ENCODE results near the gene ARHGAP45. TPM values are rescaled to one million over a fixed set of nuclear protein-coding genes. Genes with fewer than 3 reads are reported as not detected.

The ARHGAP45 gene
- total and polyA plus RNA-seq, 2 of the 8 experiments (the other 6 are each of a cell fraction or from before 2014, with no cell fraction given), result 31.4 to 41.8 TPM

DNA sequence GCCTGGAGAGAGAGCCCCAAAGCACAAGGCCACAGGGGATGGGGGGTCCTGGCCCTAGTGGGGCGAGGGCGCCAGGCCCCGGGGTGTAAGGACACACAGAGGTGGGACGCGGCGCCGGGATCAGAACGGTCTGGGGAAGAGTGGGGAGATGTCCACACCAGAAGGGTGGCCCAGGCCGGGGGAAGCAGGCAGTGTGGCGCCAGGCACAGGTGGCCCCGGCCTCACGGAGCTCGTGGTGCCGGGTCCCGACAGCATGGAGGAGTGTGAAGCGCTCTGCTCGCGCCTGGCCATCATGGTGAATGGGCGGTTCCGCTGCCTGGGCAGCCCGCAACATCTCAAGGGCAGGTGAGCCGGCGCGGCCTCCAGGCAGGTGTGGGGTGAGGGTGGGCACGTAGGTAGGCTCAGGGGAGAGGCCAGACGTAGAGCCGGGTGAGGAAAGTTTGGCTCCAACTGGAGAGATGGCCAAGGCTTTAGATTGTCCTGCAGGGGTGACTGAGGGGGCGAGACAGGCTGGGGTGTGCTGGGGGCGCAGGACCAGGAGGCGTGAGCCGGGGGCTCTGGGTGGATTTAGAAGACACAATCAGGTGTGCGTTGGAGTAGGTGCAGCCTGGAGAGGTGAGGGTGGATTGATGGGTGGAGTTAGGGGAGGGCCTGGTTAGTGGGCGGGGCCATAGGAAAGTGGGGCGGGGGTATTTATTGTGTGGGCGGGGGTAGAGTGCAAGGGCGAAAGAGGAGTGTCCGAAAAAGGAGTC lies 2.9 kb upstream of the ARHGAP45 start:
- no peak overlapping the region for H3K27ac ChIP-seq (ENCODE audit: low read depth, low read length)
- H2AK5ac ChIP-seq (ENCODE audit: low read depth, low read length), result no peak overlapping the region
- H4K91ac ChIP-seq (replicated peaks; ENCODE audit: insufficient read length, low read length), result no peak overlapping the region
- H3K4ac ChIP-seq (replicated peaks; ENCODE audit: insufficient read length, low read depth, low read length), result no peak overlapping the region
- peak overlapping the region in 2 of 4 experiments; percentile 9 to 54; a peak in 2 of 8 replicates for H3K4me3 ChIP-seq (ENCODE audit: extremely low read depth in 1 of 4, insufficient read depth in 2 of 4, low read depth in 3 of 4, low read length in 4 of 4)
- H3K14ac ChIP-seq (ENCODE audit: insufficient read length), result no peak overlapping the region
- no peak overlapping the region for H3K23ac ChIP-seq (ENCODE audit: insufficient read length)
- no peak overlapping the region for H2AFZ ChIP-seq (ENCODE audit: low read length)
- peak overlapping the region; percentile 55; the same call in 1 of the 2 replicates for H2BK12ac ChIP-seq (ENCODE audit: low read depth, low read length)
- no peak overlapping the region for H3K56ac ChIP-seq (replicated peaks; ENCODE audit: insufficient read length, low read depth, low read length)
- H3K36me3 ChIP-seq (ENCODE audit: control insufficient read depth in 2 of 4, insufficient read depth in 4 of 4, low read length in 3 of 4), result peaks cover 0 to 4% (median 0%) of the 10 kb centered on the region in 4 experiments; a peak in 1 of 8 replicates
- peaks cover 0 to 27% (median 19%) of the 10 kb centered on the region in 4 experiments; a peak in 6 of 7 replicates for H3K4me1 ChIP-seq (replicated peaks in 1 of 4; ENCODE audit: control insufficient read depth in 3 of 4, insufficient read depth in 4 of 4, low read length in 3 of 4)
- peak overlapping the region; percentile 35 to 68; a peak in 2 of 4 replicates for H3K4me2 ChIP-seq (ENCODE audit: insufficient read depth in 1 of 2, low read depth in 2 of 2, low read length in 2 of 2)
- H3K79me1 ChIP-seq (ENCODE audit: low read depth, low read length), result no peaks in the 10 kb centered on the region
- no peak overlapping the region for H2BK15ac ChIP-seq (ENCODE audit: low read length)
- no peaks in the 10 kb centered on the region for H3K79me2 ChIP-seq (ENCODE audit: control insufficient read depth in 1 of 2, insufficient read depth in 2 of 2, low read length in 2 of 2)
- H4K20me1 ChIP-seq (replicated peaks in 1 of 2; ENCODE audit: control insufficient read depth in 1 of 2, insufficient read depth in 2 of 2, low read length in 2 of 2), result peaks cover 0 to 9% of the 10 kb centered on the region in 2 experiments
- H2BK20ac ChIP-seq (ENCODE audit: low read length), result no peak overlapping the region
- no peak overlapping the region for H4K8ac ChIP-seq (ENCODE audit: extremely low read depth, insufficient read depth, low read length)
- peaks cover 0 to 26% (median 18%) of the 10 kb centered on the region in 4 experiments; a peak in 5 of 7 replicates for H3K27me3 ChIP-seq (replicated peaks in 1 of 4; ENCODE audit: control insufficient read depth in 3 of 4, extremely low read depth in 1 of 4, insufficient read depth in 3 of 4, low read length in 3 of 4)
- TF ChIP-seq TAF7 (optimal IDR thresholded peaks at IDR 0.05; ENCODE audit: borderline replicate concordance, low read depth, low read length) (no peak), SP4 (IDR thresholded peaks at IDR 0.05; ENCODE audit: low read length) (peak; percentile 48; the same call in 1 of the 2 replicates), RBBP5 (IDR thresholded peaks at IDR 0.05; ENCODE audit: borderline replicate concordance, low read depth, low read length) (no peak), TCF12 (IDR thresholded peaks at IDR 0.05; ENCODE audit: low read depth, low read length) (no peak)
- TF ChIP-seq, protein P1, sequence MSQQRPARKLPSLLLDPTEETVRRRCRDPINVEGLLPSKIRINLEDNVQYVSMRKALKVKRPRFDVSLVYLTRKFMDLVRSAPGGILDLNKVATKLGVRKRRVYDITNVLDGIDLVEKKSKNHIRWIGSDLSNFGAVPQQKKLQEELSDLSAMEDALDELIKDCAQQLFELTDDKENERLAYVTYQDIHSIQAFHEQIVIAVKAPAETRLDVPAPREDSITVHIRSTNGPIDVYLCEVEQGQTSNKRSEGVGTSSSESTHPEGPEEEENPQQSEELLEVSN (IDR thresholded peaks at IDR 0.05), result no peak
- no peak overlapping the region for H2BK120ac ChIP-seq (replicated peaks; ENCODE audit: low read depth, low read length)
- FAIRE-seq (no peak), DNase-seq (ENCODE audit: low read depth in 1 of 2, low spot score in 2 of 2) (peak in 1 of 2 experiments; percentile 76)
- peak overlapping the region; percentile 52; the same call in 1 of the 2 replicates for H2BK5ac ChIP-seq (ENCODE audit: low read depth, low read length)
- no peak overlapping the region for H3K9ac ChIP-seq (replicated peaks in 1 of 4; ENCODE audit: extremely low read depth in 1 of 4, low read depth in 3 of 4, low read length in 3 of 4)
- CTCF ChIA-PET (ENCODE audit: partially characterized antibody), result interaction anchor here (0.7 to 5.2 kb wide), 15 partner anchors 8 to 177 kb away, joined by 3 to 54 read pairs (median 4); partner anchors contain the start of gene ABCA7
- POLR2A ChIA-PET (ENCODE audit: partially characterized antibody), result interaction anchor here (0.7 to 6.9 kb wide), 10 partner anchors 8 to 205 kb away, joined by 3 to 97 read pairs (median 5); partner anchors contain the start of genes CIRBP, CNN2, RNU6-2 and TMEM259
- no peak overlapping the region; the same call in 1 of the 2 replicates for H3K18ac ChIP-seq (ENCODE audit: extremely low read depth, low read length)
- H4K5ac ChIP-seq (ENCODE audit: insufficient read length, low read depth, low read length), result no peak overlapping the region
- WGBS, 2 experiments (ENCODE audit: extremely low coverage in 1 of 2, insufficient coverage in 1 of 2, insufficient read length in 1 of 2, insufficient replicate concordance in 2 of 2, low coverage in 1 of 2, low lambda C conversion rate in 2 of 2, missing lambda C conversion rate in 1 of 2), result 92% methylated on average over 20 of the region's 37 CpGs; no CpG with 5 or more reads in 1 of the 2 experiments
- H3K9me3 ChIP-seq (ENCODE audit: insufficient read depth in 2 of 2, low read depth in 1 of 2, low read length in 1 of 2), result peaks cover 3 to 21% of the 10 kb centered on the region in 2 experiments; a peak in 2 of 4 replicates
- H3K23me2 ChIP-seq (ENCODE audit: low read depth, low read length), result peaks cover 11% of the 10 kb centered on the region; the same call in 1 of the 2 replicates
